HL-60/S4 treated with phorbol 12-myristate 13-acetate at 8.2 ng/mL for 4 days and 3 days (cell line): ENCODE results near the gene BAIAP2.

Experiments used
- in situ Hi-C: fragments of 300-500 bp; cut with MboI; formaldehyde crosslinking; loops from 2 replicates; pipeline ENCODE4 v1.15.0; 2022; ENCODE audit warnings: low sequenced_read_pairs

BAIAP2 gene

DNA sequence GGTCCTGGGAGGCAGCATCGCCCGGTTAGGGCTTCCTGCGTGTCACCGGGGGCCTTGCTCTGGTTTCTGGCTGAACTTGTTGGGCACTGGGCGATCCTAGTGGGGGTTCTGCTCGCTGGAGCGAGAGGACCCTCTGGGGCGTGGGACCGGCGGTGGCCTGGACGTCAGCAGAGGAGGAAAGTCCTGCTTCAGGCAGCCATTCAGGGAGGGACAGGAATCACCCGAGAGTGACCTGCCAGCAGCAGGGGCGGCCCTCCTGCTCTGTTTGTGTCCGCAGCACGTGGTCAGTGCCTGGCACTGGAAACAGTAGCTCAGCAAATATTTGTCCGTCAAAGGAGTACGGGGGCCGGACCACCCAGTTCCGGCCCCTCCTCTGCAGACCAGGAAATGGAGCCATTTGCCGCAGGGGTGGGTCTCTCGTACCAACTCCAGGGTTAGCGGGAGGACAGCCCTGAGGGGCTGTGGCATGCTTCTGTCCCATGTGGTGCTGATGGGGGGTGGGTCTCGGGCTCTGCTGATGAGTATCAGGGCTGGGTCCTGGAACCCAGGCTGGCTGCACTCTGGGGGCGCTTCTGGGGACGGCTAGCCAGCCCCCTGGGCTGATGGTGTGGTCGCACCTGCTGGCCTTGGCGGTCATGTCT, 48.3 kb downstream of the BAIAP2 start:
- in situ Hi-C loops, result no loop called here

DNA sequence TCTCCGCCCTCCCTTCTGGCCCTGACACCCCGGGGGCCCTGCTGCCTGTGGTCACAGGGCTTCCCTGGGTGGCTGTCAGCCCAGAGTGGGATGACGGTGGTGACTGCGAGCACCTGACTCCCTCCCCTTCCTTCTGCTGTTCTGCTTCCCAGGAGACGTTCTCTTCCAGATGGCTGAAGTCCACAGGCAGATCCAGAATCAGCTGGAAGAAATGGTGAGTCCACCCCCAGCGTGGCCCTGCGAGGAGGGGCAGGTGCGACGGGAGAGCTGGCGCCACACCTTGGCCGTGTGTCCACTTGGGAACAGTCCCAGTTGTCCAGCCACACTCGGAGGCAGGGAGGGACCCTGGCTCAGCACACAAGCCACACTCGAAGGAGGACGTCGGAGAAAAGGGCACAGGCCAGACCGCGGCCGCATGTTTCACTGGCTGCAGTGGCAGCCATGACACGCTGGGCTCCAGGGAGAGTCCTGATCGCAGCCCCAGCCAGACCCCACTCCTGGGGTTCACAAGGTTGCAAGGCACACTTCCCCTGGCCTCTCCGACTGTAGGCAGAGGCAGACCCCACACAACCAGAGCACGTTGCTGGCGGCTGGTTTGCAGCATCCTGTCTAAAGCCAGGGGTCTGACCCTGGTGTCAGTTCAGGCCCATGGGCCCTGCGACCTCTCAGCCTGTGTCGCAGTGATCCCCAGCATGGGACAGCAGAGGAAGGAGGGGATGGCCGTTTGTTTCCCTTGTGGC, 49.9 kb downstream of the BAIAP2 start:
- in situ Hi-C loops, result no loop called here

DNA sequence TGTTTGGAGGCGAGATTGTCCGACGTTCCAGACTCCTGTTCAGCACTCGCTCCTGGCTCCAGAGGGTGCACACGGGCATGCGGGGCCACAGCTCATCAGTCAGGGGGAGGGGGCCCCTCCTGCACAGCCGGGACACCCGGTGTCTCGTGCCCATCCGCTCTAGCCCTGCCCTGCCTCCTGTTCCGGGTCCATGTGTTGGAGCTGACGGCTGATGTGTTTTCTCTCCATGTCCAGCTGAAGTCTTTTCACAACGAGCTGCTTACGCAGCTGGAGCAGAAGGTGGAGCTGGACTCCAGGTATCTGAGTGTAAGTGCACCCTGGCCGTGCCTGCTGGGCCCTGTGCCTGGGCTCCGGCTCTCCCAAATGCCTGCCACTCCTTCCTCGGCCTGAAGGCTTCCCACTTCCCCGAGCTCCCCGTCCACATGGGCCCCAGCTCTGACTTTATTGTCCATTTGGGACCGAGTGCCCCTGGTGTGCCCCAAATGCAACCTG, 50.5 kb downstream of the BAIAP2 start:
- in situ Hi-C loops, result no loop called here

DNA sequence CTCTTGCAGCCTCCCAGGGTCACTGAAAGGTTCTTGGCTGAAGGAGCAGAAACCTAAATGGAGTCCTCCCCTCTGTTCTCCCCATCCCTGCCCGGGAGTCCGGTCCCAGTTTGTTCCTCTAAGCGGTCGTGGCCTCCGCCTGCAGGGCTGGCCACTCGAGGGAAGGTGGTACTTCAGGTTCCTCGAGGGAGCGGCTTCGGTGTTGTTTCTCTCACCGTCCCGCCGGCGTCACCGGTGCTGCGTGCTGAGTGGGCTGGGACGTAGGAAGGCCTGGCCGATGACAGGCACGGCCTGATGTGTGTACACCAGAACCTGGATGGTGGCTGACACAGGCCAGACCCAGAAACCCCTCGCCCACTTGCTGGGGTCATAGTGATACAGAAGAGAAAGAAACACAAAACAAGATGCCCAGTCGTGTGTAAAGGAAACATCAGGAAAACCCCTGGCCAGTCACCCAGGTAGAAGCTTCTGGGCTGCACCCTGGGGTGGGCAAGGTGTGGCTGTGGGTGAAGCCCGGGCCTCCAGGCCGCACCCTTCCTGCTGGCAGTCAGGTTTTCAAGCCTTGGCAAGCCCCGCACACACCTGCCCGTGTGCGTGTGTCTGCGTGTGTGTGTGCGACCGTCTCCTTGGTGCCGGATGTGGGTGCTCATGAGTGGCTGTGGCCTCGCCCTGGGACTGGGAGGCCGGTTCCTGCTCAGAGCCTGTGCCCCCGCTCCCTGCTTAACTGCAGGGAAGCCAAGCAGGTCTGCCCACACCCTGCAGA, 52.0 kb downstream of the BAIAP2 start:
- in situ Hi-C loops, result no loop called here

DNA sequence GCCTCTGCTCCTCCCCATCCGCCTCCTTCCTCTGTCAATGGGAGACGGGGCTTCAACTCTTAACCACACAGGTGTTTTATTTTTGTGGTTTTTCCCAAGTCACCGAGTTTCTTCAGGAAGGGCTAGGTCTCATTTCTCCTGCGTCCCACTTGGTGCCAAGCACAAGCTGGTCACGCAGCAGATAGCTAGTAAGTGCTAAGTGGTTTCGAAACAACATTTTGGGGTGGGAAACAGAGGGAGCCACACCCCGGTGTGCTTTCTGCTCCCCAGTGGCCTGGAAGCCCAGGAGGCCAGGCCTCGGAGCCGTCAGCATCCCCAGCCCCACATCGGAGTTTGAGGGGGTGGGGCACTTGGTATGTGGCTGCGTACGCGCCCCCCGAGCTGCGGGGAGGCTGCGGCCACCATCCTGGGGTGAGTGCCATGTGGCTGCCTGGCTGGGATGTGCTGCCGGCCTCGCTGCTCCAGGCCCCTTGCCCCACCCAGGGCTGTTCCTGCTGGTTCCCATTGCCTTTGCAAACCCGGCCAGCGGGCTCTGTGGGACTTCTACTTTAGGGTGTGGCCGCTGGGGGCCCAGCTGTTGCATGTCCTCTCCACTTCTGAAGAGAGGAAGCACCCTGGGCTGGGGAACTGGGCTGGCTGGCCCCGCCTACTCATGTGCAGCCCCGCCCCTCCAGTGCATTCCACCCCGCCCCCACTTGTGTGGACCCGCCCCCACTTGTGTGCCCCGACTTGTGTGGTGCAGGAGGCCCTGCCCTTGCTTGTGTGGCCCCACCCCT, 55.6 kb downstream of the BAIAP2 start:
- in situ Hi-C loops, result no loop called here

DNA sequence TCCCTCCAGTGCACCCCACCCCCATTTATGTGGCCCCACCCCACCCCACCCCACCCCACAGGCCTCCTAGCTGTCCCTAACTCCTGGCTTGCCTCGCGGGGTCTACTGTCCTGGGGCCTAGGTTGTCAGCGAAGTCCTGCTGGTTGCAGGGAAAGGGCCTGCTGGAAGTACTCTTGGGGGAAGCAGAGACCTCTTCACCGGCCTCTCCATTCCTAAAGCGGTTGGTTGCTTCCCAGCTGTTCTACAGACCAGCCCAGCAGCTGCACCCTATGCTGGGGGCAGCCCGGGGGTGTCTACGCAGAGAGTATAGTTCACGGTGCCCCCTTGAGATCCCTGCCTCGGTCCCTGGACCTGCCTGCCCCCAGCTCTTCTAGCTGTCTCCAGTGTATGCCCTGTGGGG, 56.2 kb downstream of the BAIAP2 start:
- in situ Hi-C loops, result no loop called here

DNA sequence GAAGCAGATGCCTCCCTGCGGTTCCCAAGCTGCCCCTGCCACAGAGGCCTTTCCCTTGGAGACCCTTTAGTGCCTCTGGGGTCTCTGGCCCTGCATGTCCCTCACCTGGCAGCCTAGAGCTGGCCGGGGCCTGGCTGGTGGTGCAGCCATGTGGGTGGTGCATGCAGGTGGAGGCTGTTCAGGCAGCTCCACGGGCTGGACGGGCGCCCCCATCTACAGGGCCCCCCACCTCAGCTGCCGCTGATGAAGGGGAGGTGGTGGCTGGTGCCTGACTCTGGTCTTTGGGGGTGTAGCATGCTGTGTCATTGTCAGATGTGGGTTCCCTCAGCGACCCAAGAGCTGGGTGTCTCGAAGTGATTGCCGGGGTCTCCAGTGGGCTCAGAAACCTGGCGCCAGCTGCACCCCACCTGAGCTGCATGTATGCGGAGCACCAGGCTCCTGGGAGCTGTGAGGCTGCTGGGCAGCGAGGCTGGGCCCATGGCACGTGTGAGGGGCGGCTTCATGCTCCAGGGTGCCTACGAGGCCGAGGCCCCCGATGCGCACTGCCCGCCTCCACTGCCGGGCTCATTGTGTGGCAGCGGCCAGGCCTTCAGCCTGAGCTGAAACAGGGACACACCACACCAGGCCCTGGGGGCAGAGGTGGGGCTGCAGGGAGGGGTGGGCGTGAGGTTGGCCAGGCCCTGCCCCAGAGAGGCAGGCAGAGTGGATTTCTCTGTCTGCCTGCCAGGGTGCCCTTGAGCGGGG, 57.0 kb downstream of the BAIAP2 start:
- in situ Hi-C loops, result no loop called here

DNA sequence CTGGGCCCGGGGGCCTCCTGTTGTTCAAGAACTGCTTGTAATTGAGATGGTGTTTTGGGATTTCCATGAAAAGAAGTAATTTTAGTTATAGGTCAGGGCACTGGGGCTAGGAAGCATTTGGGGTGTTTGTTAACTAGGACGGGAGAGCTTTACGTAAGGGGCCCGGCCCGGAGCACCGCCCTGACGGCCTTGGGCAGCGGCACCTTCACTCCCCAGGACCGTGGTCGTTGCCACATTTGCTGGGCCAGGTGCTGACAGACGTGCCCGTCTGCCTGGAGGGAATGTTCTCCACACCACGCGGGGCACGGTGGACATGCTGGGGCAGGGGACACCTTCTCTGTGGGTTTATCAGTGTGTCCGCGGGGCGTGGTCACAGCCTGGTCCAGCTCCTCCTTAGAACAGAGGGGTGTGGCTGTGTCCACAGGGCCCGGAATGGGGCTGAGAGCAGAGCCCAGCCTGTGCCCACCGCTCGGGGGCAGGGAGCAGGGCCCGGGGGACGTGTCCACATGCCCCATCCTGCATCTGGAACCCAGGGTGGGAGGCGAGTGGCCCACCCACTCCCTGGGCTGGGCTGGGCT, 57.7 kb downstream of the BAIAP2 start:
- in situ Hi-C loops, result no loop called here

DNA sequence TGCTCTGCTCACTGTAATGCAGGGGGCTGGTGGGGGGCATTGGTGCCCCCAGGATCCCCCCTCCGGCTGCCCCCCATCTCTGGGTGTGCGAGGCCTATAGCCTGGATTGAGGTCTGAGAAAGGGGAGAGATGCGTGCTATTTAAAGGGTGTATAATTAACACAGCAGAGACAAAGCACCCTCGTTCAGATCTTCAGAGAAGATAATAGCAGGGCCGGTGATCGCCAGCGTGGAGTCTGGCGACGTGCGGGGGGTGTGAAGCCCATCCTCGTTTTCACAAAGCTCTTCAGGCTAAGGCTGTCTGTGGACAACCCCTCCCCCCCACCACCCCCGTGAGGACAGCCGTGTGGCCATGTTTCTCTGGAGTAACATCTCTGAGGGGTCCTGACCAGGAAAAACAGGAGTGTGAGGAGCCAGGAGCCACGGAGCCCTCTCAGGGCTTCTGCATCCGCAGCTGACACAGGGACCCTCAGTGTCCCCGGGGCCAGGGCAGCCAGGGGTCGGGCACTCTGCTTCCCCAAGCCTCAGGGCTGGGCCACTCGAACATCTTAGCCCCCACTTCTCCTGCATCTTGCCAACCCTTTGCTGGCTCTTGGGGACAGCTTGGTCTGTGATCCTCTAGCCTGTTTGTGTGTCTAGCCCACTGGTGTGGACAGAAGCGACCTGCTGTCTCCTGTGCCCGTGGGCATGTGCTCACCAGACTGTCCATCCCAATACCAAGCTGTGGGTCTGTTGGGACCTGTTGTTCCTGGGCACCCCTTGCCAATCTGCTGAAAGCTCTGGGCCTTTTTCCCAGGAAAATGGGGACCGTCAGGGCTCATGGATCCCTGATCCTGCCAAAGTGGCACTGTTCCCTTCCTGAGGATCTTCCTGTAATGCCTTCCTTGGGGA, 58.9 kb downstream of the BAIAP2 start:
- in situ Hi-C loops, result no loop called here

DNA sequence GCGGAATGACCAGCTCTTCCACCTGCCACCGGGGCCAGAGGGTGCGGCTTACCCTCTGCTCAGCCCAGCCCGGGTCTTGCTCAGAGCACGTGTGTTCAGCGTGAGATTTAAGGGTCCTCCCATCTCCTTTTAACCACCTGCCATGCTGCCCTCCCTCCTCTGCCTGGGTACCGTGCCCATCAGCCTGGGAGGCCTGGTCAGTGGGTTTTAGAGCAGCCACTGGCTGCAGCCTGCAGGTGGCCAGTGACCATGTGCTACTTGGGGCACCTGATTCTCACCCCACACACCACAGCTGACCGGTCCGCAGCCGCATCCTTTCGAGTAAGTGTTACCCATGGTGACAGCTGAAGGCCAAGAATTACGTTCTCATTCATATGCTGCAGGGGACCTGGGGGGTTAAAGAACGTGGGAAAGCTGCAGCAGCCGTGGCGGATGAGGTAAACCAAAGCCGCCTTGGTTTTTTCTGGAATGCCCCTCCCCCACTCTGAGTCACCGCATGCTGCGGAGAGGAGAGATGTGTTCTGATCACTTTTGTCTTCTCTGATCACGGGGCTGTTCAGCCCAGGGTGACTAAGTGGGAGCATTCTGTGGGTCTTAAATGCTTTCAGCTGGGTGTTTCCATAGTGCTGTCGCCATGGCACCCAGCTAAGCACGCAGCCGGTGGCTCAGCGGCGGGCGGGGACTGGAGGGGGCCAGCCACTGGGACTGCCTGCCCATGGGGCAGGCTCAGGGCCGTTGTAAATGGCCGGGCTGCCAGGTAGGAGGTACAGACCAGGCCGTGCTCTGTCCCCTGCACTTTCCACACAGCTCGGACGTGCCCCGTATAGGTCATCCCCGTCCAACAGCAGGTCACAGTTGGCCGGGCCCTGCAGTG, 59.8 kb downstream of the BAIAP2 start:
- in situ Hi-C loops, result loop anchor here (5.0 kb wide), 1 partner anchor 52 kb away; no protein-coding TSS in a partner anchor

DNA sequence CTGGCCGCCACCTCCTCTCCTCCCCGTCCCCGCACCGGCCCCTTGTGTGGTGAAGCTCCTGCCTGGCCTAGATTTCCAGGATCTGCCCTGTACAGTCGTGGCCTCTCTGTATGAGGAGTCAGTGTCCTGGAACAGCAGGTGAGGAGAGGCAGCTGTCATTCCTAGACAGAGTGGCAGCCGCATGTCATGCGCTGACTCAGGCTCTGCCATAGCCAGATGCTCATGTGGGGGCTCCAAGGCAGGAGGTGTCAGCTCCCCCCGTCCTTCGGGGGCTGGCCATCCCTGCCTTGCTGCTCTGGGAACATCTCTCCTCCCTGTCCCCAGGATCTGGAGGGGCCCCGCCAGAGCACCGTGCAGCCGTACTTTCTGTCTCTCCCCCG, 60.4 kb downstream of the BAIAP2 start:
- in situ Hi-C loops, result loop anchor here (5.0 kb wide), 1 partner anchor 53 kb away; no protein-coding TSS in a partner anchor

DNA sequence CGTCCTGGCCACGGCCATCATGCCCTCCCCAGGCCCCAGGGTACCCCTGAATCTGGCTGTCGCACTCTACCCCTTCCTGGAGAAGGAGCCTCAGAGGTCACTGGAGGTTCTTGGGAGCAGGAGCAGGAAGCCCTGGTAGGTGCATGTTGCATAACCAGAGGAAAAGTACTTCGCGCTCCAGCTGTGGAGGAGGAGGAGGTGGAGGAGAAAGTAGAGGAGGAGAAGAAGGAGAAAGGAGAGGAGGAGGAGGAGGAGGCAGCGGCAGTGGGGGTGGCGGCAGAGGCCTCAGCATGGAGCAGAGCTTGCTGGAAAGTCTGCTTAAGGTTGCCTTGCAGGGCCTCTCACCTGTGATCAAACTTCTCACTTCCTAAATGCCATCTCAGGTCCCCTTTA, 61.8 kb downstream of the BAIAP2 start:
- in situ Hi-C loops, result loop anchor here (5.0 kb wide), 1 partner anchor 54 kb away; no protein-coding TSS in a partner anchor

DNA sequence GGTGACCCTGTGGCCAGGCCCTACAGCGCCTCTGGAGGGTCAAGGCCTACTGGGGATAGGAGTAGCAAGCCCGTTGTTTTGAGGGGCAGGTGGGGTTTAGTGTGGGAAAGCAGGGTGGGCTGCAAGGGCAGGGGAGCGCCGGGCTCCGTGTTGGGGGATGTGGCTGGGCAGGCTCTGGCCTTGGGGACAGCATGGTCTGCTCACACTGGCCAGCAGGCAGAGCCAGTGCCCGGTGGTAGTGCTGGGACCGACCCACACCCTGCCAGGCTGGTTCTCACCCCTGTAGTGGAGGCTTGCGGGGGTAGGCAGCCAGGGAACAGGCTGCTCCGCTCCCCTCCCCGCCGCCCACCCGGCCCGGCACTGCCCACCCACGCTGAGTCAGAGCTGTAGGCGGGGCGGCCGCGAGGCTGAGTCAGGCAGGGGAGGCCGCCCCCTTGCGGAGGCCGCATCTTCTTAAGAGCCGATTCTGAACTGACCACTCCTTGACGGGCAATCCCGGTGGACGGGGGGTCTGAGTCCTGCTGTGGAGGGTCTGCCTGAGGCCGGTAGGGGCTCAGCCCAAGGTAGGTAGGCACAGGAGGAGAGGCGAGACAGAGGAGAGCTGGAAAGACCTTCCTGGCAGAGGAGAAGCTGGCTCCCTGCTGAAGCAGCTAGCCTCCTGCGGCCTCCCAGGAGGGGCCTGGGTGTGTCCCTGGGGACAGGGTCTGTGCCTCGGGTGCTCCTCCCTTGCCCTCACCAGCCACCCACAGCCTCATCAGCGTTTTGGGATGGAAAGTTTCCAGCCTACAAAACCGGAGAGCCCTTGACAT, 62.4 kb downstream of the BAIAP2 start:
- in situ Hi-C loops, result loop anchor here (5.0 kb wide), 1 partner anchor 55 kb away; no protein-coding TSS in a partner anchor

DNA sequence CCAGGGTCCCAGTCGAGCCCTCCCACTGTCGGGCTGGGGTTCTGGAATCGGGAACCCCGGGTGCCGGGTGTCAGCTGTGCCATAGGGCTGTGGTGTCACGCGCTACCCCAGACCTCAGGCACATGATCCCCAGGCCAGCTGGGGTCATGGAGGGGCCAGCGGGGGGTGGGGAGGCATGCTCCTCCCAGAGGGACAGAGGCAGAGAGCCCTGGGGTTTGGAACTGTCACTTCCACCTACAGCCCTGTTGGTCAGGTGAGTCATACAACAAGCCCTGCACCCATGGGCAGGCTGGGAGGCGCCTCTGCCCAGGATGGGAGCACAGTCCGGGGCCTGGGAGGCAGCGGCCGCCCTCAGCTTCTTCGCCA, 63.0 kb downstream of the BAIAP2 start:
- in situ Hi-C loops, result loop anchor here (5.0 kb wide), 1 partner anchor 56 kb away; no protein-coding TSS in a partner anchor

DNA sequence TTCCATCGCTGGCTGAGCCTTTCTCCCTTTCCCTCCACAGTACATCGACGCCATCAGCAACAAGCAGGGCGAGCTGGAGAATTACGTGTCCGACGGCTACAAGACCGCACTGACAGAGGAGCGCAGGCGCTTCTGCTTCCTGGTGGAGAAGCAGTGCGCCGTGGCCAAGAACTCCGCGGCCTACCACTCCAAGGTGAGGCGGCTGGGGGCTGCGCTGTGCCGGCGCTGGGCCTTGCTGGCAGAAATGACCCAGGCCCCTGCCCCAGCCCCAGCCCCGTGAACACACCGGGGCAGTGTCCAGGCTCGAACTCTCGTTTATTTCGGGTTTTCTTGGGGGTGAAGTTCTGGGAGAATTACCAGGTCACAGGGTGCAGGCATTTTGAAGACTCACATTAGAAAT, 64.9 kb downstream of the BAIAP2 start:
- in situ Hi-C loops, result loop anchor here (5.0 kb wide), 1 partner anchor 58 kb away; no protein-coding TSS in a partner anchor

DNA sequence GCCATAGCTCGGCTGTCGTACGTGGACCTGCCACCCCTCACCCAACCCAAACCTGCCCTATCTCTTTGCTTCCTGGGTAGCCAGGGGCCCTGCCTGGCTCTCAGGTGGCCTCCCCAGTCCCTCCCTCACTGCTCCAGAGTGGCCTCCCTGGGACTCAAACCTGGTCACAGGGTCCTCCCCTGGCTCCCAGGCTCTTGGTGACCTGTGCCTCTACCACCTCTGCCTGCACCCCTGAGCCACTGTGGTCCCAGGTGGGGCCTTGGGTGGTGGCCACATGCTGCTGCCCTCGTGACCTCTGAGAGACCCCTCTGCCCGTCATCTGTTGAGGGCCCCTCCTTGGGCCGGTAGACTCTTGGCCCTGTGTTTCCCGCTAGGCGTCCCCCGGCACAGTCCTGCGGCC, 65.7 kb downstream of the BAIAP2 start:
- in situ Hi-C loops, result no loop called here
